HTERT RPE-1 (cell line): ENCODE measurements around the gene LYSMD2.
"Not testable (repeated sequence)": the region's sequence is repeated elsewhere in the genome, so short reads cannot be mapped to it uniquely, and the experiment has no call there.

Experiments
- in situ Hi-C: fragments of 300-500 bp; cut with MboI; formaldehyde crosslinking; loops from 4 replicates; pipeline ENCODE4 v1.14.3; 2020; ENCODE audit warnings: low sequenced_read_pairs

LYSMD2 gene

GRCh38 chr15:51737522-51738305, at the start of gene LYSMD2:
Gene LYSMD2, minus strand, starts transcription at chr15:51737655. Its CDS starts 33 bp downstream, at chr15:51737622.
- in situ Hi-C loops = no loop called here

GRCh38 chr15:51787130-51787529, 49.7 kb upstream of the LYSMD2 start:
- in situ Hi-C loops = not testable (repeated sequence)

- in situ Hi-C loops = no loop called here
Observed at GRCh38 chr15:51783967-51784366, 46.5 kb upstream of the LYSMD2 start.

- in situ Hi-C loops = no loop called here
Observed at GRCh38 chr15:51782357-51782896, 45.0 kb upstream of the LYSMD2 start.

- in situ Hi-C loops = no loop called here
Observed at GRCh38 chr15:51781506-51781905, 44.1 kb upstream of the LYSMD2 start.

- in situ Hi-C loops = no loop called here
Observed at GRCh38 chr15:51780636-51781035, 43.2 kb upstream of the LYSMD2 start.

- in situ Hi-C loops = no loop called here
Observed at GRCh38 chr15:51776952-51777569, 39.6 kb upstream of the LYSMD2 start.

- in situ Hi-C loops = no loop called here
Observed at GRCh38 chr15:51775967-51776816, 38.7 kb upstream of the LYSMD2 start.

- in situ Hi-C loops = no loop called here
Observed at GRCh38 chr15:51774916-51775315, 37.5 kb upstream of the LYSMD2 start.

GRCh38 chr15:51771773-51772172, 34.3 kb upstream of the LYSMD2 start:
- in situ Hi-C loops = no loop called here

GRCh38 chr15:51770902-51771301, 33.4 kb upstream of the LYSMD2 start:
- in situ Hi-C loops = no loop called here

GRCh38 chr15:51768018-51768417, 30.6 kb upstream of the LYSMD2 start:
- in situ Hi-C loops = no loop called here

- in situ Hi-C loops = no loop called here
Observed at GRCh38 chr15:51766341-51766740, 28.9 kb upstream of the LYSMD2 start.

- in situ Hi-C loops = no loop called here
Observed at GRCh38 chr15:51765751-51766150, 28.3 kb upstream of the LYSMD2 start.

- in situ Hi-C loops = no loop called here
Observed at GRCh38 chr15:51760805-51761204, 23.4 kb upstream of the LYSMD2 start.

GRCh38 chr15:51759557-51760070, 22.2 kb upstream of the LYSMD2 start:
- in situ Hi-C loops = no loop called here

GRCh38 chr15:51758645-51759044, 21.2 kb upstream of the LYSMD2 start:
- in situ Hi-C loops = no loop called here

GRCh38 chr15:51757450-51757849, 20.0 kb upstream of the LYSMD2 start:
- in situ Hi-C loops = no loop called here

GRCh38 chr15:51756482-51756881, 19.0 kb upstream of the LYSMD2 start:
- in situ Hi-C loops = no loop called here

GRCh38 chr15:51755790-51756189, 18.3 kb upstream of the LYSMD2 start:
- in situ Hi-C loops = no loop called here

GRCh38 chr15:51754267-51754666, 16.8 kb upstream of the LYSMD2 start:
- in situ Hi-C loops = no loop called here
